UCSD-AML1 (cell line): ENCODE data around the gene KCNN3.

Experiments used
- DNase-seq: peaks from one replicate; lab custom pipeline; 2025; ENCODE audit not compliant: unreplicated experiment; lab: John Stamatoyannopoulos, UW

KCNN3 gene

GRCh38 chr1:154735061-154735803 lies 134.8 kb downstream of the KCNN3 start:
- DNase-seq: no peak

- no peak for DNase-seq
These were observed 136.5 kb downstream of the KCNN3 start for GRCh38 chr1:154733621-154734020.

GRCh38 chr1:154730986-154731489 lies 139.0 kb downstream of the KCNN3 start:
- DNase-seq: no peak

- DNase-seq: no peak
These were observed 139.8 kb downstream of the KCNN3 start for GRCh38 chr1:154730259-154730658.

GRCh38 chr1:154729577-154729976 lies 140.5 kb downstream of the KCNN3 start:
- no peak for DNase-seq

- DNase-seq: peak; percentile 50
These were observed 141.0 kb downstream of the KCNN3 start for GRCh38 chr1:154729031-154729442.

- DNase-seq: no peak
These were observed 143.0 kb downstream of the KCNN3 start for GRCh38 chr1:154726896-154727753.

- DNase-seq: no peak
These were observed 143.6 kb downstream of the KCNN3 start for GRCh38 chr1:154726443-154726842.

- DNase-seq: no peak
These were observed 144.2 kb downstream of the KCNN3 start for GRCh38 chr1:154725865-154726264.

GRCh38 chr1:154720328-154721297 lies 149.5 kb downstream of the KCNN3 start:
- peak; percentile 48 for DNase-seq

GRCh38 chr1:154719586-154720327 lies 150.3 kb downstream of the KCNN3 start:
- DNase-seq: peak; percentile 42

- no peak for DNase-seq
These were observed 151.5 kb downstream of the KCNN3 start for GRCh38 chr1:154718566-154718965.

- no peak for DNase-seq
These were observed 152.6 kb downstream of the KCNN3 start for GRCh38 chr1:154717528-154717924.

- no peak for DNase-seq
These were observed 153.2 kb downstream of the KCNN3 start for GRCh38 chr1:154716614-154717527.

GRCh38 chr1:154716011-154716410 lies 154.1 kb downstream of the KCNN3 start:
- DNase-seq: no peak

GRCh38 chr1:154715385-154715784 lies 154.7 kb downstream of the KCNN3 start:
- DNase-seq: no peak

GRCh38 chr1:154714638-154715037 lies 155.4 kb downstream of the KCNN3 start:
- DNase-seq: peak; percentile 37

- no peak for DNase-seq
These were observed 155.9 kb downstream of the KCNN3 start for GRCh38 chr1:154714052-154714623.

- no peak for DNase-seq
These were observed 157.1 kb downstream of the KCNN3 start for GRCh38 chr1:154713005-154713404.
